ENCODE data around the gene ATG7.
"Not testable (repeated sequence)": the region's sequence is repeated elsewhere in the genome, so short reads cannot be mapped to it uniquely, and the experiment has no call there.

The ATG7 gene

DNA sequence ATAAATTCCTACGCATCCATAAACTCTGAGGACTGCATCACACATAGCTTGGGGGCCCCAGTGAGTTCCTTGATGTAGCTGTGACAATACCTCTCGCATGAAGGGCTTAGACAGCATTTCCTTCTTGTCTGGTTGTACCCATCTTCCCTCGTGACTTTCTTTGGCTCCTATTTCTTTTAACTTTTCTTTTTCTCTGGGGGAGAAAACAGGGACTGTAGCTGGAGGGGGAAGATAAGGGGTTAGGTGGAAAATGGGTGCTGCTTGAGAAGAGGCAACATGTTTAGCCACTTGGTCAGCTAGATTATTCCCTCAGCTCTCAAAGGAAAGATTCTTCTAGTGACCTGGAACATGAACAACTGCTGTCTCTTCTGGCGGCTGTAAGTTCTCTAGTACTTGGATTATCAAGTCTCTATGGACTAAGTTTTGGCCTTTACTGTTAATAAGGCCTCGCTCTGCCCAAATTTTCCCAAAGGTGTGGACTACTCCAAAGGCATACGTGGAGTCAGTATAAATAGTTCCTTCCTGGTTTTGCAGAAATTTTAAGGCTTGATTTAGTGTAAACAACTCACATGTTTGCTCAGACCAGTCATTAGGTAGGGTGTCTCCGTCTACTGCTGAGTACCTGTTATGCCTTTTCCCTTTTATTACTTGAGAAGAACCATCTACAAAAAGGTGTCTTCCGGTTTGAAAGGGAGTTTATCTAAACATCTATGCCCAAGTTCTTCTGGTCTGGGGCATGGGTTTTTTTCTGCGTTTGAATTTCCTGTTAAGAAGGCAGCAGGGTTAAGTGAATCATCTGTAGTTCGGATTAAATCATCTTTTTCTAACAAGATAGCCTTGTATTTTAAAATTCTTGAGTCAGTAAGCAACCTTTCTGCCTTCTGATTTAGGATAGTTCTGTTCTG, 21.0 kb upstream of the ATG7 start:
- TF ChIP-seq, protein P1, sequence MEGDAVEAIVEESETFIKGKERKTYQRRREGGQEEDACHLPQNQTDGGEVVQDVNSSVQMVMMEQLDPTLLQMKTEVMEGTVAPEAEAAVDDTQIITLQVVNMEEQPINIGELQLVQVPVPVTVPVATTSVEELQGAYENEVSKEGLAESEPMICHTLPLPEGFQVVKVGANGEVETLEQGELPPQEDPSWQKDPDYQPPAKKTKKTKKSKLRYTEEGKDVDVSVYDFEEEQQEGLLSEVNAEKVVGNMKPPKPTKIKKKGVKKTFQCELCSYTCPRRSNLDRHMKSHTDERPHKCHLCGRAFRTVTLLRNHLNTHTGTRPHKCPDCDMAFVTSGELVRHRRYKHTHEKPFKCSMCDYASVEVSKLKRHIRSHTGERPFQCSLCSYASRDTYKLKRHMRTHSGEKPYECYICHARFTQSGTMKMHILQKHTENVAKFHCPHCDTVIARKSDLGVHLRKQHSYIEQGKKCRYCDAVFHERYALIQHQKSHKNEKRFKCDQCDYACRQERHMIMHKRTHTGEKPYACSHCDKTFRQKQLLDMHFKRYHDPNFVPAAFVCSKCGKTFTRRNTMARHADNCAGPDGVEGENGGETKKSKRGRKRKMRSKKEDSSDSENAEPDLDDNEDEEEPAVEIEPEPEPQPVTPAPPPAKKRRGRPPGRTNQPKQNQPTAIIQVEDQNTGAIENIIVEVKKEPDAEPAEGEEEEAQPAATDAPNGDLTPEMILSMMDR (conservative IDR thresholded peaks at IDR 0.05; ENCODE audit: low read depth, low read length) = no peak
- H3K4me3 ChIP-seq (ENCODE audit: low read length) = no peak overlapping the region
- DNase-seq (ENCODE audit: low read depth) = no peak

- H3K4me3 ChIP-seq (ENCODE audit: low read length) = no peak overlapping the region
- no peak for DNase-seq (ENCODE audit: low read depth)
- TF ChIP-seq, protein P1 (conservative IDR thresholded peaks at IDR 0.05; ENCODE audit: low read depth, low read length) = no peak
Measured at GRCh38 chr3:11251807-11252176, 20.4 kb upstream of the ATG7 start.

DNA sequence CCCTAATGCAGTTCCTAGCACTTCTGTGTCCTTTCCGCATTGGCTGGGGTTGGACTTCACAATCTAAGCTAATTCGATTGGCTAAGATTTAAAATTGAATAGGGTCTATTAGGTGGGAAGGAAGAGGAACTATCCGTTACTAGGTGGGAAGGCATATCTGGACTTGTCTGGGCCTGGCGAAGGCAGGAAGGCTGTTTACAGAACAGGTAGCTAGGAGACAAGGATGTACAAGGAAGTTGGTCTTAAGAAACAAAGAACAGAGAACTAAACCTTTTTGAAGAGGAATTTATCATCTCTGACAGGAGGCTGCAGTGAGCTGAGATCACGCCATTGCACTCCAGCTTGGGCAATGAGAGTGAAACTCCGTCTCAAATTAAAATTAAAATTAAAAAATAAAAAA, 17.3 kb upstream of the ATG7 start:
- DNase-seq (ENCODE audit: low read depth) = no peak
- no peak overlapping the region for H3K4me3 ChIP-seq (ENCODE audit: low read length)
- TF ChIP-seq, protein P1 (conservative IDR thresholded peaks at IDR 0.05; ENCODE audit: low read depth, low read length) = no peak

DNA sequence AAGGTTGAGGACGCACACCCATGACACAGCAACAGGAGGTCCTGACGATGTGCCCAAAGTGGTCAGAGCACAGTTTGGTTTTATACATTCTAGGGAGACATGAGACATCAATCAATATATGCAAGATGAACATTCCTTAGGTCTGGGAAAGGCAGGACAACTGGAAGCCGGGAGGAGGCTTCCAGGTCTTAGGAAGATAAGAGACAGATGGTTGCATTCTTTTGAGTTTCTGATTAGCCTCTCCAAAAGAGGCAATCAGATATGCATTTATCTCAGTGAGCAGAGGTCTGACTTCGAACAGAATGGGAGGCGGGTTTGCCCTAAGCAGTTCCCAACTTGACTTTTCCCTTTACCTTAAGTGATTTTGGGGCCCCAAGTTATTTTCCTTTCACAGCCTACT, 16.7 kb upstream of the ATG7 start:
- not testable (repeated sequence) for H3K4me3 ChIP-seq (ENCODE audit: low read length); DNase-seq (ENCODE audit: low read depth)

DNA sequence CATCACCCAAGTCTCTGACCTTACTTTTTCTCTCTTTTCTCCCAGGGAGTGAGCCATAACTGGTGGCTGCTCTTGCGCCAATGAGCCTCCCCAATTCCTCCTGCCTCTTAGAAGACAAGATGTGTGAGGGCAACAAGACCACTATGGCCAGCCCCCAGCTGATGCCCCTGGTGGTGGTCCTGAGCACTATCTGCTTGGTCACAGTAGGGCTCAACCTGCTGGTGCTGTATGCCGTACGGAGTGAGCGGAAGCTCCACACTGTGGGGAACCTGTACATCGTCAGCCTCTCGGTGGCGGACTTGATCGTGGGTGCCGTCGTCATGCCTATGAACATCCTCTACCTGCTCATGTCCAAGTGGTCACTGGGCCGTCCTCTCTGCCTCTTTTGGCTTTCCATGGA, 13.2 kb upstream of the ATG7 start:
- H3K4me3 ChIP-seq (ENCODE audit: low read length) = no peak overlapping the region
- TF ChIP-seq, protein P1 (conservative IDR thresholded peaks at IDR 0.05; ENCODE audit: low read depth, low read length) = no peak
- DNase-seq (ENCODE audit: low read depth) = no peak

DNA sequence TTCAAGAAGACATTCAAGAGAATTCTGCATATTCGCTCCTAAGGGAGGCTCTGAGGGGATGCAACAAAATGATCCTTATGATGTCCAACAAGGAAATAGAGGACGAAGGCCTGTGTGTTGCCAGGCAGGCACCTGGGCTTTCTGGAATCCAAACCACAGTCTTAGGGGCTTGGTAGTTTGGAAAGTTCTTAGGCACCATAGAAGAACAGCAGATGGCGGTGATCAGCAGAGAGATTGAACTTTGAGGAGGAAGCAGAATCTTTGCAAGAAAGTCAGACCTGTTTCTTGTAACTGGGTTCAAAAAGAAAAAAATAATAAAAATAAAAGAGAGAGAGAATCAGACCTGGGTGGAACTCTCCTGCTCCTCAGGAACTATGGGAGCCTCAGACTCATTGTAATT, 11.7 kb upstream of the ATG7 start:
- no peak for DNase-seq (ENCODE audit: low read depth)
- TF ChIP-seq, protein P1 (conservative IDR thresholded peaks at IDR 0.05; ENCODE audit: low read depth, low read length) = no peak
- H3K4me3 ChIP-seq (ENCODE audit: low read length) = no peak overlapping the region

GRCh38 chr3:11269007-11269406, 3.2 kb upstream of the ATG7 start:
- DNase-seq (ENCODE audit: low read depth) = no peak
- H3K4me3 ChIP-seq (ENCODE audit: low read length) = no peak overlapping the region
- TF ChIP-seq, protein P1 (conservative IDR thresholded peaks at IDR 0.05; ENCODE audit: low read depth, low read length) = no peak
